GM12878 (cell line): ENCODE data around the gene AVL9. TPM values are rescaled to one million over a fixed set of nuclear protein-coding genes. Genes with fewer than 3 reads are reported as not detected.
"Not testable (repeated sequence)": the region's sequence is repeated elsewhere in the genome, so short reads cannot be mapped to it uniquely, and the experiment has no call there.

Experiments used
- ATAC-seq: fragments of 200-7000 bp; cut with Tn5 transposase; 3 replicates; pipeline ENCODE4 v1.9.1; 2020; ENCODE audit warnings: mild to moderate bottlenecking, moderate library complexity
- BruUV-seq: library from RNA; stranded (reverse); fragments of 400-500 nt; replicated peaks from 2 replicates; lab custom pipeline; 2021; lab: Mats Ljungman, UMichigan
- CTCF ChIA-PET: fragments of 300-600 bp; sonication (Branson Sonifier 250); formaldehyde crosslinking; extraction: SDS; loops from one replicate; lab custom pipeline; 2021; ENCODE audit warnings: inconsistent platforms; lab: Yijun Ruan, JAX
- POLR2A ChIA-PET: fragments of 350-600 bp; formaldehyde crosslinking; extraction: SDS; loops from one replicate; lab custom pipeline; 2021; ENCODE audit warnings: inconsistent platforms; lab: Charles Lee
- RAD21 ChIA-PET: fragments of 300-600 bp; sonication (Branson Sonifier 250); formaldehyde crosslinking; loops from one replicate; lab custom pipeline; 2023; ENCODE audit warnings: antibody characterized with exemption; ENCODE audit not compliant: unreplicated experiment; lab: Charles Lee
- SMC1A ChIA-PET: fragments of 300-600 bp; sonication (Branson Sonifier 250); formaldehyde crosslinking; loops from one replicate; lab custom pipeline; 2023; ENCODE audit not compliant: unreplicated experiment, uncharacterized antibody; lab: Charles Lee
- DNase-seq: peaks from one replicate; pipeline ENCODE4 v3.0.0-alpha.2; 2011; ENCODE audit warnings: low read depth, low spot score
- FAIRE-seq: peaks from 3 replicates; lab custom pipeline; 2011; peaks lifted over from hg19 to GRCh38; lab: Jason Lieb, UNC
- H2AFZ ChIP-seq: 2 replicates; pipeline ENCODE4 v1.6.0; 2011; ENCODE audit warnings: low read depth, low read length, control low read depth; ENCODE audit not compliant: control insufficient read depth
- H3K27ac ChIP-seq: 2 replicates; pipeline ENCODE4 v1.5.1; 2011; ENCODE audit warnings: control low read depth; ENCODE audit not compliant: control insufficient read depth, insufficient read depth
- H3K27me3 ChIP-seq, 2 experiments: replicated peaks in 1 of 2; 2 replicates each; pipeline versions ENCODE4 v1.6.0 to v1.6.1; 2011; ENCODE audit warnings: low read length in 1 of 2; ENCODE audit not compliant: control insufficient read depth in 2 of 2, insufficient read depth in 2 of 2
- H3K36me3 ChIP-seq, 2 experiments: 2 replicates each; pipeline ENCODE4 v1.5.1; 2011; ENCODE audit warnings: low read length in 1 of 2; ENCODE audit not compliant: control insufficient read depth in 2 of 2, insufficient read depth in 2 of 2
- H3K4me1 ChIP-seq: 2 replicates; pipeline ENCODE4 v1.6.1; 2011; ENCODE audit warnings: mild to moderate bottlenecking, low read length, moderate library complexity, mixed read lengths; ENCODE audit not compliant: control insufficient read depth, insufficient read depth
- H3K4me2 ChIP-seq: 2 replicates; pipeline ENCODE4 v1.6.0; 2011; ENCODE audit warnings: control low read depth; ENCODE audit not compliant: control insufficient read depth, insufficient read depth
- H3K4me3 ChIP-seq: fragments of 200-600 bp; sonication (generic); 2 replicates; pipeline ENCODE4 v1.5.1; 2016
- H3K79me2 ChIP-seq: 2 replicates; pipeline ENCODE4 v1.6.0; 2011; ENCODE audit warnings: low read length; ENCODE audit not compliant: control insufficient read depth, insufficient read depth
- H3K9ac ChIP-seq: 2 replicates; pipeline ENCODE4 v1.8.0; 2011; ENCODE audit warnings: low read length, control low read depth, mixed read lengths; ENCODE audit not compliant: control insufficient read depth, insufficient read depth
- H3K9me3 ChIP-seq: replicated peaks from 3 replicates; pipeline ENCODE4 v1.5.1; 2011; ENCODE audit warnings: mild to moderate bottlenecking, low read length; ENCODE audit not compliant: control insufficient read depth, insufficient read depth
- H4K20me1 ChIP-seq: 2 replicates; pipeline ENCODE4 v1.6.0; 2011; ENCODE audit not compliant: control insufficient read depth, insufficient read depth
- ZNF217 ChIP-seq: fragments of 450-650 bp; IDR thresholded peaks from 2 replicates; pipeline ENCODE4 v1.6.1; 2017; ENCODE audit warnings: antibody characterized with exemption, mild to moderate bottlenecking
- WGBS: methylation state at CpG from one replicate; pipeline ENCODE4 v1.1.6; 2016; ENCODE audit warnings: low lambda C conversion rate; ENCODE audit not compliant: insufficient replicate concordance, insufficient coverage; ENCODE audit errors: missing lambda C conversion rate; 5-methylcytosine and 5-hydroxymethylcytosine counted together
- in situ Hi-C: fragments of 300-500 bp; cut with MboI; formaldehyde crosslinking; loops from 9 replicates; pipeline ENCODE4 v1.14.3; 2018; ENCODE audit warnings: mixed read lengths
- intact Hi-C: fragments of 100-400 bp; cut with micrococcal nuclease; formaldehyde crosslinking; loops from one replicate; pipeline ENCODE4 v1.14.2; 2022; ENCODE audit not compliant: unreplicated experiment
- polyA plus RNA-seq, 11 experiments: library from polyadenylated mRNA; depleted of rRNA in 4 of 11; unstranded in 6 of 11; stranded (reverse) in 5 of 11; fragments of >200 nt; fragmentation: Nextera tagmentation in 4 of 11; fragmentation: Illumina TruSeq in 1 of 11; extraction: Ambion mirVana in 4 of 11; extraction: Trizol in 1 of 11; gene quantifications; 1 replicate in 1 of 11; 2 replicates in 10 of 11; pipeline versions ENCODE4 v1.2.1 to v1.2.3, GENCODE V29; 2011 to 2016; ENCODE audit warnings: inconsistent platforms in 2 of 11, missing spikeins in 2 of 11, low read depth in 1 of 11
- total RNA-seq, 4 experiments: library from RNA; depleted of rRNA in 3 of 4; stranded (reverse); fragments of >200 nt in 3 of 4; fragmentation: Illumina TruSeq in 1 of 4; extraction: Trizol in 1 of 4; gene quantifications; 2 replicates each; pipeline versions ENCODE4 v1.2.1 to v1.2.3, GENCODE V29; 2013 to 2021

The AVL9 gene
- total and polyA plus RNA-seq, 10 of the 15 experiments (the other 5 are each of a cell fraction or from before 2014, with no cell fraction given): 4.5 to 41.6 (median 20.1) TPM

DNA sequence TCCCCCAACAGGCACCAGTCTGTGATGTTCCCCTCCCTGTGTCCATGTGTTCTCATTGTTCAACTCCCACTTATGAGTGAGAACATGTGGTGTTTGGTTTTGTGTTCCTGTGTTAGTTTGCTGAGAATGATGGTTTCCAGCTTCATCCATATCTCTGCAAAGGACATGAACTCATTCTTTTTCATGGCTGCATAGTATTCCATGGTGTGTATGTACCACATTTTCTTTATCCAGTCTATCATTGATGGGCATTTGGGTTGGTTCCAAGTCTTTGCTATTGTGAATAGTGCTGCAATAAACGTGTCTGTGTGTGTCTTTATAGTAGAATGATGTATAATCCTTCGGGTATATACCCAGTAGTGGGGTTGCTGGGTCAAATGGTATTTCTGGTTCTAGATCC lies 4.5 kb downstream of the AVL9 start:
- peaks cover 71% of the 10 kb centered on the region for H3K79me2 ChIP-seq
- H3K36me3 ChIP-seq, BruUV-seq, H3K27me3 ChIP-seq, H3K4me2 ChIP-seq, H2AFZ ChIP-seq, H3K27ac ChIP-seq, H3K9ac ChIP-seq, FAIRE-seq, H4K20me1 ChIP-seq, H3K9me3 ChIP-seq, H3K4me1 ChIP-seq, in situ Hi-C loops, H3K4me3 ChIP-seq, RAD21 ChIA-PET, DNase-seq, ATAC-seq: not testable (repeated sequence)
- POLR2A ChIA-PET: interaction anchor here (1.2 to 1.4 kb wide), 2 partner anchors 10 to 17 kb away, joined by 3 to 4 read pairs; partner anchors contain the start of gene LSM5
- intact Hi-C loops: loop anchor here (10.0 kb wide), 1 partner anchor 395 kb away; the partner anchor contains the start of gene KBTBD2
- TF ChIP-seq ZNF217: 0 out of 2 replicates have a peak, but pooled peaks have one; percentile 21
- 100% methylated on average over 2 of the region's 2 CpGs for WGBS
- SMC1A ChIA-PET: interaction anchor here (1.0 to 1.3 kb wide), 2 partner anchors 16 to 65 kb away, joined by 3 to 5 read pairs; no protein-coding TSS in a partner anchor
- CTCF ChIA-PET: interaction anchor here (1.2 kb wide), 1 partner anchor 32 kb away, joined by 3 read pairs; no protein-coding TSS in a partner anchor

DNA sequence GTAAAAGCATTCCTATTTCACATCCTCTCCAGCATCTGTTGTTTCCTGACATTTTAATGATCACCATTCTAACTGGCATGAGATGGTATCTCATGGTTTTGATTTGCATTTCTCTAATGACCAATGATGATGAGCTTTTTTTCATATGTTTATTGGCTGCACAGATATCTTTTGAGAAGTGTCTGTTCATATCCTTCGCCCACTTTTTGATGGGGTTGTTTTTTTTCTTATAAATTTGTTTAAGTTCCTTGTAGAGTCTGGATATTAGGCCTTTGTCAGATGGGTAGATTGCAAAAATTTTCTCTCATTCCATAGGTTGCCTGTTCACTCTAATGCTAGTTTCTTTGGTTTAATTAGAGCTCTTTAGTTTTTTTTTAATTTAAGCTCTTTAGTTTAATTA lies 4.9 kb downstream of the AVL9 start:
- H3K27ac ChIP-seq, FAIRE-seq, H3K9me3 ChIP-seq, RAD21 ChIA-PET, DNase-seq, H3K27me3 ChIP-seq, intact Hi-C loops, H2AFZ ChIP-seq, H3K36me3 ChIP-seq, H3K4me2 ChIP-seq, H3K4me1 ChIP-seq, in situ Hi-C loops, BruUV-seq, H4K20me1 ChIP-seq, H3K9ac ChIP-seq, ATAC-seq: not testable (repeated sequence)
- CTCF ChIA-PET: interaction anchor here (1.0 to 1.2 kb wide), 2 partner anchors 20 to 31 kb away, joined by 3 read pairs; no protein-coding TSS in a partner anchor
- WGBS: 90% methylated on average over 1 of the region's 1 CpG
- SMC1A ChIA-PET: interaction anchor here (1.0 to 2.0 kb wide), 4 partner anchors 12 to 64 kb away, joined by 3 to 7 read pairs (median 4); no protein-coding TSS in a partner anchor
- Histone ChIP-seq H3K79me2 (peaks cover 74% of the 10 kb centered on the region), H3K4me3 (peak overlapping the region; percentile 46; the same call in 1 of the 2 replicates)
- POLR2A ChIA-PET: interaction anchor here (1.2 to 1.4 kb wide), 2 partner anchors 10 to 16 kb away, joined by 3 to 4 read pairs; partner anchors contain the start of gene LSM5
